ENCODE data around the gene RNFT1.
"Not testable (repeated sequence)": the region's sequence is repeated elsewhere in the genome, so short reads cannot be mapped to it uniquely, and the experiment has no call there.

The RNFT1 gene, protein sequence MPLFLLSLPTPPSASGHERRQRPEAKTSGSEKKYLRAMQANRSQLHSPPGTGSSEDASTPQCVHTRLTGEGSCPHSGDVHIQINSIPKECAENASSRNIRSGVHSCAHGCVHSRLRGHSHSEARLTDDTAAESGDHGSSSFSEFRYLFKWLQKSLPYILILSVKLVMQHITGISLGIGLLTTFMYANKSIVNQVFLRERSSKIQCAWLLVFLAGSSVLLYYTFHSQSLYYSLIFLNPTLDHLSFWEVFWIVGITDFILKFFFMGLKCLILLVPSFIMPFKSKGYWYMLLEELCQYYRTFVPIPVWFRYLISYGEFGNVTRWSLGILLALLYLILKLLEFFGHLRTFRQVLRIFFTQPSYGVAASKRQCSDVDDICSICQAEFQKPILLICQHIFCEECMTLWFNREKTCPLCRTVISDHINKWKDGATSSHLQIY

DNA sequence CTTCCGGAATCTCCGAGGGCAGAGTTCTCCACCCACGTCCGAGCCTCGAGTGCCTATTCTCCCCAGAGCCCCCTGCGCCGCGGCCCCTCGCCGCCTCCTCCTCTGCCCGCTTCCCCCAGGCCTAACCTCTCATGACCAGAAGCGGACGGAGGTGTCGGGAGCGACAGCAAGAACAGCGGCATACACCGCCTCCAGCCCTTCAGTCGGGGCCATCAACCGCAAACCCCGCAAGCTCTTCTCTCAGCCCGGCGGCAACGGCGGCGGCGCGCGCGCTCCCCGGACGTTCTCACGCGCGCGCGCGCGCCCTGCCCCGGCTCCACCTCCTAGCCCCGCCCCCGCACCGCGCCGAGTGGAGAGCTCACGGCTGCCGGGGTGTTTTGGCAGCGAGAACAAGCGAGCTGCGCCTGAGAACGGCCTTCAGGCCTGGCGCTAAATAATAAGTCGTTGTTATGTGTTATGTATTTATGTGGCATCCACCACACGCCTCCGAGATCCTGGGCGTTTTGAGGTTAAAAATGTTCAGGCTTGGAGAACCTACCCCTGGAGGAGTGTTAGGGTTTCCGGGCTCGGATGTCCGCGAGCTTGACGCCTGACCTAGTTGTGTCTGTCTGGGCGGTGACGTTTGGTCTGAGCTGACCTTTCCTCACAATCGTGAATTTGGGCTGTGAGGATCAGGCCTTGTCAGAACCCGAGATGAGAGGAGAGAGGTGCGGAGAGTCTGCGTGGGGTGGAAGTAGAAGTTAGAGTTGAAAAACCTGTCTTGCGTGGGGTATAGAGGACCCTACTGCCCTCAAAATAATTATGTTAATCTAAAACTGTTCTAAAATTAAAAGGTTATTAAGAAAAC, at the start of gene RNFT1:
Gene RNFT1, minus strand, starts transcription at position 259 of the 847 bp plus-strand sequence. Its CDS starts 77 bp downstream, at position 182.
- H3K27me3 ChIP-seq (ENCODE audit: control insufficient read depth in 1 of 2, insufficient read depth in 2 of 2, low read length in 2 of 2) = no peaks in the 10 kb centered on the region
- peaks cover 10 to 12% of the 10 kb centered on the region in 2 donors for H3K4me1 ChIP-seq (ENCODE audit: control insufficient read depth in 1 of 2, insufficient read depth in 2 of 2, low read length in 2 of 2)
- H3K9ac ChIP-seq (ENCODE audit: low read depth in 1 of 2, low read length in 2 of 2) = peak within 1 kb of the TSS; percentile 74 to 94
- no peaks in the 10 kb centered on the region for H3K9me3 ChIP-seq (ENCODE audit: control insufficient read depth in 1 of 2, low read length in 2 of 2)
- peak within 1 kb of the TSS; percentile 88 for H3K27ac ChIP-seq (ENCODE audit: low read depth, low read length)
- H3K36me3 ChIP-seq (ENCODE audit: control insufficient read depth in 1 of 2, insufficient read depth in 2 of 2, low read length in 2 of 2) = no peaks in the 10 kb centered on the region
- peak within 1 kb of the TSS; percentile 79 to 88 for H3K4me3 ChIP-seq (ENCODE audit: low read depth in 1 of 2, low read length in 2 of 2)

DNA sequence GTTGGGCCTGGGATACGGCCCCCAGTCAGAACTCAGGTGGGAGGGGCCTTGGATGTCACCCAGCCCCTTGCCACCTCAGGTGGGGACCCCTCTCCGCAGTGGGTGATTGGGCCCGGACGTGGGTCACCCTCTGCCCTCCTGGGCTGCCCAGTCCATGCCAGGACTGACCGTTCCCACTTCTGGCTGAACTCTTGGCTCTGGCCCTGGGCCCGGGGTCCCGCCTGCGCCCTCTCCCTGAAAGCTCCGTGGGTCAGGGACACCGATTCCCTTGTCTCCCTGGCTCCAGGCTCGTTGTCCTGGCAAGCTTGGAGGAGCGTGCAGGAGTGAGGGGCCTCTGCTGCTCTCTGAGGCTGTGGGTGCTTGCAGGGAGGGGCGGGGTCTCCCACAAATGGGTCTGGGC, 44.8 kb upstream of the RNFT1 start:
- not testable (repeated sequence) for H3K36me3 ChIP-seq (ENCODE audit: control insufficient read depth in 1 of 2, insufficient read depth in 2 of 2, low read length in 2 of 2); H3K4me1 ChIP-seq (ENCODE audit: control insufficient read depth in 1 of 2, insufficient read depth in 2 of 2, low read length in 2 of 2); H3K4me3 ChIP-seq (ENCODE audit: low read depth in 1 of 2, low read length in 2 of 2); H3K9me3 ChIP-seq (ENCODE audit: control insufficient read depth in 1 of 2, low read length in 2 of 2); H3K27ac ChIP-seq (ENCODE audit: low read depth, low read length); H3K9ac ChIP-seq (ENCODE audit: low read depth in 1 of 2, low read length in 2 of 2); H3K27me3 ChIP-seq (ENCODE audit: control insufficient read depth in 1 of 2, insufficient read depth in 2 of 2, low read length in 2 of 2)

DNA sequence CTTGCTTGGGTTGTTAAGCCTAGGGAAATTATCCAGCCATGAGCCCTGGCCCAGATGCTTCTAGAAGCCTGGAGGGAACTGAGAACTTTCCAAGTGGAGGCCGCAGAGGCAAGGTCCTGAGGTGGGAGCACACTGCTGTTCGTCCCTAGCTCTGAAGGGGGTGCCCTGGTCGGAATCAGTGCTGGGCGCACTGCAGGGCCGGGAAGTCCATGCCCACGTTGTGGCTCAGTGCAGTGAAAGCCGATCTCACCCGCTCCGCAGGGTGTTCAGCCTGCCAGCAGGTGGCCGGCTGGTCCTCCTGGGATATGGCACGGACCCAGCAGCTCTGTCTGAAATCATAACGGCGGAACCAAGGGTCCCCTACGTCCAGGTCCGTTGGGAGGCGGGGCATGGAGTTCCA, 43.8 kb upstream of the RNFT1 start:
- not testable (repeated sequence) for H3K36me3 ChIP-seq (ENCODE audit: control insufficient read depth in 1 of 2, insufficient read depth in 2 of 2, low read length in 2 of 2); H3K9me3 ChIP-seq (ENCODE audit: control insufficient read depth in 1 of 2, low read length in 2 of 2); H3K4me3 ChIP-seq (ENCODE audit: low read depth in 1 of 2, low read length in 2 of 2); H3K9ac ChIP-seq (ENCODE audit: low read depth in 1 of 2, low read length in 2 of 2); H3K27ac ChIP-seq (ENCODE audit: low read depth, low read length); H3K27me3 ChIP-seq (ENCODE audit: control insufficient read depth in 1 of 2, insufficient read depth in 2 of 2, low read length in 2 of 2); H3K4me1 ChIP-seq (ENCODE audit: control insufficient read depth in 1 of 2, insufficient read depth in 2 of 2, low read length in 2 of 2)

DNA sequence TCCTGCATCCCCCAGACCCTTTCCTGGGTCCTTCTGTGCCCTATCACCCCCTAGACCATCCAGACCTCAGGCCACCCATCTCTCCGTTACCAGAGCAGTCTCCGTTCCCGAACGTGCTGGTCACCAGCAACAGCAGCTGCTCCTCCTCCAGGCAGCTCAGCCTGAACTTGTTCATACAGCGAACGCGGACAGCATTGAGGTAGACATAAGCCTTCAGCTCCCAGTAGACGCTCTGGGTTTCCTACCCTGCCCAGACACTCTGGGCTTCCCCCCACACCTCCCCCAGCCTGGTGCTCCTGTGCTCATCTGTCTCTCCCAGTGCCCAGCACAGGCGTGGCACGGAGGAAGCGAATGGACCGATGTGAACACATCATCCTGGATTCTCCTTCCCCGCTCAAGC, 41.6 kb upstream of the RNFT1 start:
- Histone ChIP-seq H3K4me1 (ENCODE audit: control insufficient read depth in 1 of 2, insufficient read depth in 2 of 2, low read length in 2 of 2) (no peaks in the 10 kb centered on the region), H3K4me3 (ENCODE audit: low read depth in 1 of 2, low read length in 2 of 2) (no peak overlapping the region), H3K36me3 (ENCODE audit: control insufficient read depth in 1 of 2, insufficient read depth in 2 of 2, low read length in 2 of 2) (no peaks in the 10 kb centered on the region), H3K27me3 (ENCODE audit: control insufficient read depth in 1 of 2, insufficient read depth in 2 of 2, low read length in 2 of 2) (no peaks in the 10 kb centered on the region), H3K27ac (ENCODE audit: low read depth, low read length) (no peak overlapping the region), H3K9ac (ENCODE audit: low read depth in 1 of 2, low read length in 2 of 2) (no peak overlapping the region), H3K9me3 (ENCODE audit: control insufficient read depth in 1 of 2, low read length in 2 of 2) (no peaks in the 10 kb centered on the region)

DNA sequence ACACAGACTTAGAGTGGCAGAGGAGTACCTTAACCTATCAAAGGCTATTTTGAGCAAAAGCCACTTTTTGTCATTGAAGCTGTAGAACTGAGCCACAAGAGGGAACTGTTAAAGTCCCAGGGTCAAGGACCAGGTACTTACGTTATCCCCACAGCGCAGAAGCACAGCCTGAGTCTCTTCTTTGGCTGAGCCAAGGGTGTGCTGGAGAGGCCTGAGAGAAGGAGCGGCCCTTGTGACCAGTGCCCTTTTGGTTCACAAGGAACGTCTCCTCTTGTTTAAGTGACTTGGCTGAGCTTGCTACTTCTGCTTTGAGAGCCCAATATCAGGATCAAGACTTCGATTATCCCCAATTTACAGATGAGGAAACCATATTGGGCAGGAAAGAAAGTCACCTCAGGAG, 40.0 kb upstream of the RNFT1 start:
- not testable (repeated sequence) for H3K9ac ChIP-seq (ENCODE audit: low read depth in 1 of 2, low read length in 2 of 2); H3K4me3 ChIP-seq (ENCODE audit: low read depth in 1 of 2, low read length in 2 of 2); H3K27ac ChIP-seq (ENCODE audit: low read depth, low read length); H3K27me3 ChIP-seq (ENCODE audit: control insufficient read depth in 1 of 2, insufficient read depth in 2 of 2, low read length in 2 of 2); H3K4me1 ChIP-seq (ENCODE audit: control insufficient read depth in 1 of 2, insufficient read depth in 2 of 2, low read length in 2 of 2); H3K36me3 ChIP-seq (ENCODE audit: control insufficient read depth in 1 of 2, insufficient read depth in 2 of 2, low read length in 2 of 2); H3K9me3 ChIP-seq (ENCODE audit: control insufficient read depth in 1 of 2, low read length in 2 of 2)

DNA sequence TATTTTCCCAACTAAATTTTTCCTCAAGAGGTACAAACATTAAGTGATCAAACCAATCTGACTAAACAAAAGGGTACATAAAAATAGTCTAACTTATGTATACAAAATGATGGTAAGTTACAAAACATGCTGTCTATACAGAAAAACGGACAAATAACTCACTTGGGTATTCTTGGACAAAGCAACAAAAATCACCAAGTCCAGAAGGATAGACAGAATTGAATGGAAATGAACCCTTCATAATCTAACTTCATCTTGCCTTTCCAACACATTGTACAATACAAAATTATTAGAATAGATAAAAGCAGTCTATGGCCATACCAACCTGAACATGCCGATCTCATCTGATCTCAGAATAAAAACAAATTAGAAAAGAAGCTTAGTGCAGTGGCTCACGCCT, 37.9 kb upstream of the RNFT1 start:
- not testable (repeated sequence) for H3K9me3 ChIP-seq (ENCODE audit: control insufficient read depth in 1 of 2, low read length in 2 of 2); H3K4me1 ChIP-seq (ENCODE audit: control insufficient read depth in 1 of 2, insufficient read depth in 2 of 2, low read length in 2 of 2); H3K27me3 ChIP-seq (ENCODE audit: control insufficient read depth in 1 of 2, insufficient read depth in 2 of 2, low read length in 2 of 2); H3K27ac ChIP-seq (ENCODE audit: low read depth, low read length); H3K4me3 ChIP-seq (ENCODE audit: low read depth in 1 of 2, low read length in 2 of 2); H3K9ac ChIP-seq (ENCODE audit: low read depth in 1 of 2, low read length in 2 of 2); H3K36me3 ChIP-seq (ENCODE audit: control insufficient read depth in 1 of 2, insufficient read depth in 2 of 2, low read length in 2 of 2)

DNA sequence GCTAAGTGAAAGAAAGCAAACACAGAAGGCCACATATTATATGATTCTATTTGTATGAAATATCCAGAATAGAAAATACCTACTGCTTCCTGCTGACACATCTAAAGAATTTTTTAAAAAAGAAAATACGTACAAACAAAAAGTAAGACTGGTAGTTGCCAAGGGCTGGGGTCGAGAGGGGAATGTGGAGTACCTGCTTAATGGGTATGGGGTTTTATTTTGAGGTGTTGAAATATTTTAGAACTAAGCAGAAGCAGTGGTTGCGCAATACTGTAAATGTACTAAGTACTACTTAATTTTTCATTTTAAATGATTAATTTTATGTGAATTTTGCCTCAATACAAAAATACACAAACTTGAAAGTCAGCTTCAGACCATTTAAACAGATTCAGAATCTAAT, 32.1 kb upstream of the RNFT1 start:
- not testable (repeated sequence) for H3K27me3 ChIP-seq (ENCODE audit: control insufficient read depth in 1 of 2, insufficient read depth in 2 of 2, low read length in 2 of 2); H3K36me3 ChIP-seq (ENCODE audit: control insufficient read depth in 1 of 2, insufficient read depth in 2 of 2, low read length in 2 of 2); H3K4me3 ChIP-seq (ENCODE audit: low read depth in 1 of 2, low read length in 2 of 2); H3K27ac ChIP-seq (ENCODE audit: low read depth, low read length); H3K9ac ChIP-seq (ENCODE audit: low read depth in 1 of 2, low read length in 2 of 2); H3K4me1 ChIP-seq (ENCODE audit: control insufficient read depth in 1 of 2, insufficient read depth in 2 of 2, low read length in 2 of 2); H3K9me3 ChIP-seq (ENCODE audit: control insufficient read depth in 1 of 2, low read length in 2 of 2)

DNA sequence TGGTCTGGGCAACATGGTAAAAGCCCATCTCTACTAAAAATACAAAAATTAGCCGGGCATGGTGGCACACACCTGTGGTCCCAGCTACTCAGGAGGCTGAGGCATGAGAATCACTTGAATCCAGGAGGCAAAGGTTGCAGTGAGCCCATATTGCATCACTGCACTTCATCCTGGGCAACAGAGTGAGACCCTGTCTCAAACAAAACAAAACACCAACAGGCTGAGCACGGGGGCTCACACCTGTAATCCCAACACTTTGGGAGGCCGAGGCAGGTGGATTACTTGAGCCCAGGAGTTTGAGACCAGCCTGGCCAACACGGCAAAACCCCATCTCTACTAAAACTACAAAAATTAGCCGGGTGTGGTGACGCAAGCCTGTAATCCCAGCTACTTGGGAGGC, 10.6 kb upstream of the RNFT1 start:
- H3K36me3 ChIP-seq (ENCODE audit: control insufficient read depth in 1 of 2, insufficient read depth in 2 of 2, low read length in 2 of 2); H3K27me3 ChIP-seq (ENCODE audit: control insufficient read depth in 1 of 2, insufficient read depth in 2 of 2, low read length in 2 of 2); H3K9ac ChIP-seq (ENCODE audit: low read depth in 1 of 2, low read length in 2 of 2); H3K4me1 ChIP-seq (ENCODE audit: control insufficient read depth in 1 of 2, insufficient read depth in 2 of 2, low read length in 2 of 2); H3K27ac ChIP-seq (ENCODE audit: low read depth, low read length); H3K9me3 ChIP-seq (ENCODE audit: control insufficient read depth in 1 of 2, low read length in 2 of 2); H3K4me3 ChIP-seq (ENCODE audit: low read depth in 1 of 2, low read length in 2 of 2): not testable (repeated sequence)

DNA sequence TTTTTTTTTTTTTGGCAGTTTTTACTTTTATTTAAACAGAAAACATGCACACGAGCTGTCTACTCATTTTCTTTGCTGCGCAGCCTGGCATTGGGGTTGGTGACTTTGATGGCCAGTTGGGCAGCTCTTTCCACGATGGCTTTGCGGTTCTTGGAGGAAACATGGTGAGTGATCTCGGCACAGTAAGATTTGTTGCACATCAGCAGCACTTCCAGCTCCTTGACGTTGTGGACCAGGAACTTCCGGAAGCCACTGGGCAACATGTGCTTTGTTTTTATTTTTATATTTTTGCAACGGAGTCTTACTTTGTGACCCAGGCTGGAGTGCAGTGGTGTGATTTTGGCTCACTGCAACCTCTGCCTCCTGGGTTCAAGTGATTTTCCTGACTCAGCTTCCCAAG, 8.9 kb upstream of the RNFT1 start:
- H3K4me1 ChIP-seq (ENCODE audit: control insufficient read depth in 1 of 2, insufficient read depth in 2 of 2, low read length in 2 of 2); H3K9ac ChIP-seq (ENCODE audit: low read depth in 1 of 2, low read length in 2 of 2); H3K4me3 ChIP-seq (ENCODE audit: low read depth in 1 of 2, low read length in 2 of 2); H3K27me3 ChIP-seq (ENCODE audit: control insufficient read depth in 1 of 2, insufficient read depth in 2 of 2, low read length in 2 of 2); H3K9me3 ChIP-seq (ENCODE audit: control insufficient read depth in 1 of 2, low read length in 2 of 2); H3K27ac ChIP-seq (ENCODE audit: low read depth, low read length); H3K36me3 ChIP-seq (ENCODE audit: control insufficient read depth in 1 of 2, insufficient read depth in 2 of 2, low read length in 2 of 2): not testable (repeated sequence)

DNA sequence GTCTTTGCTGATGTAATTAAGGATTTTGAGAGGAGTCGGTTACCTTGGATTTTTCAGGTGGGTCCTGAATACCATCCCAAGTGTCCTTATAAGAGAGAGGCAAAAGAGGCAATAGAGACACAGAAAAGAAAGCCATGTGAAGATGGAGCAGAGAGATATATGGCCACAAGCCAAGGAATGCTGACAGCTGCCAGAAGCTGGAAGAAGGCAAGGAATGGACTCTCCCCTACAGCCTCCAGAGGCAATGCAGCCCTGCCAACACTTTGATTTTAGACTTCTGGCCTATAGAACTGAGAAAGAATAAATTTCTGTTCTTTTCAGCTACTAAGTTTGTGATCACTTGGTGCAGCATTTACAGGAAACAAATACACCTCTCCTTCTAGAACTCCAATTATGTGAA, 8.2 kb upstream of the RNFT1 start:
- no peaks in the 10 kb centered on the region for H3K4me1 ChIP-seq (ENCODE audit: control insufficient read depth in 1 of 2, insufficient read depth in 2 of 2, low read length in 2 of 2)
- no peak overlapping the region for H3K9ac ChIP-seq (ENCODE audit: low read depth in 1 of 2, low read length in 2 of 2)
- H3K4me3 ChIP-seq (ENCODE audit: low read depth in 1 of 2, low read length in 2 of 2) = no peak overlapping the region
- H3K27me3 ChIP-seq (ENCODE audit: control insufficient read depth in 1 of 2, insufficient read depth in 2 of 2, low read length in 2 of 2) = no peaks in the 10 kb centered on the region
- H3K27ac ChIP-seq (ENCODE audit: low read depth, low read length) = no peak overlapping the region
- no peaks in the 10 kb centered on the region for H3K36me3 ChIP-seq (ENCODE audit: control insufficient read depth in 1 of 2, insufficient read depth in 2 of 2, low read length in 2 of 2)
- no peaks in the 10 kb centered on the region for H3K9me3 ChIP-seq (ENCODE audit: control insufficient read depth in 1 of 2, low read length in 2 of 2)
